ENCODE results near the gene G2E3.

DNA sequence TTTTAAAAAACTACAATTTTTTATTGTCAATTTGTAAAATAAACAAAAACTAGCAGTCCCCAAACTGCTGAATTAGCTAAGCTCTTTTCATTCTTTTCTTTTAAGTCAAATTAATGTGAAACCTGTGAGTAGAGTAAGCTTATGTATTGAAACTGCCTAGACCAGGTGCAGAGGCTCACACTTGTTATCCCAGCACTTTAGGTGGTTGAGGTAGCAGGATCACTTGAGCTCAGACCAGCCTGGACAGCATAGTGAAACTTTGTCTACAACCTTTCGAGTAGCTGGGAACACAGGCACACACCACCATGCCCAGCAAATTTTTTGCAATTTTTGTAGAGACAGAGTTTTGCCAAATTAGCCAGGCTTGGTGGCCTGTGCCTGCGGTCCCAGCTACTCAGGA, 89.5 kb downstream of the G2E3 start:
- no peak for TF ChIP-seq EZH2phosphoT487 (IDR thresholded peaks at IDR 0.05; ENCODE audit: borderline replicate concordance, low read length)
- no peak for TF ChIP-seq CTCF (conservative IDR thresholded peaks at IDR 0.05; ENCODE audit: low read depth, low read length)
- TF ChIP-seq EZH2 (IDR thresholded peaks at IDR 0.05; ENCODE audit: low read length, unreplicated experiment): no peak
